Cardiac muscle cell (in vitro differentiated cells and primary cell): Measurements from ENCODE around the gene KIF25. TPM values are rescaled to one million over a fixed set of nuclear protein-coding genes. Genes with fewer than 3 reads are reported as not detected.

Experiments used
- DNase-seq, 2 donors: peaks; one replicate each; pipeline versions ENCODE4 v3.0.0 to v3.0.0-alpha.2; 2010 to 2017; ENCODE audit warnings: low read depth in 1 of 2, low spot score in 1 of 2
- H3K27ac ChIP-seq: fragments of 200-600 bp; sonication (generic); 2 replicates; pipeline ENCODE4 v1.5.1; 2016
- H3K27me3 ChIP-seq: fragments of 200-600 bp; sonication (generic); 2 replicates; pipeline ENCODE4 v1.6.0; 2016; ENCODE audit warnings: control low read depth
- H3K36me3 ChIP-seq: fragments of 200-600 bp; sonication (generic); 2 replicates; pipeline ENCODE4 v1.5.1; 2016; ENCODE audit warnings: control low read depth
- H3K4me1 ChIP-seq: fragments of 200-600 bp; sonication (generic); 2 replicates; pipeline ENCODE4 v1.8.1; 2017; ENCODE audit warnings: low read depth, mild to moderate bottlenecking, mixed run types
- H3K4me3 ChIP-seq: fragments of 200-600 bp; sonication (generic); 2 replicates; pipeline ENCODE4 v1.5.1; 2016; ENCODE audit warnings: mild to moderate bottlenecking
- H3K9me3 ChIP-seq: fragments of 200-600 bp; sonication (generic); 2 replicates; pipeline ENCODE4 v1.5.1; 2017; ENCODE audit warnings: low read depth, mild to moderate bottlenecking, control low read depth
- polyA plus RNA-seq: library from polyadenylated mRNA; unstranded; fragments of >200 nt; fragmentation: Nextera tagmentation; extraction: Ambion mirVana; gene quantifications from 2 replicates; pipeline ENCODE4 v1.2.1, GENCODE V29; 2016
- total RNA-seq: library from RNA; depleted of rRNA; stranded (reverse); fragments of >200 nt; gene quantifications from 2 replicates; pipeline ENCODE4 v1.2.3, GENCODE V29; 2016
- TF ChIP-seq, protein P1 (sequence below): IDR thresholded peaks from 2 replicates; pipeline ENCODE4 v1.5.1; 2012; ENCODE audit warnings: low read depth, mild to moderate bottlenecking, low read length

KIF25 gene
- total and polyA plus RNA-seq, 2 experiments from 2014 or later, result 0.40 to 1.6 TPM

GRCh38 chr6:168048724-168049025 lies 51.2 kb downstream of the KIF25 start:
- no peaks in the 10 kb centered on the region for H3K27me3 ChIP-seq
- no peak for DNase-seq
- no peaks in the 10 kb centered on the region for H3K4me1 ChIP-seq
- H3K36me3 ChIP-seq, result no peaks in the 10 kb centered on the region
- TF ChIP-seq, protein P1, sequence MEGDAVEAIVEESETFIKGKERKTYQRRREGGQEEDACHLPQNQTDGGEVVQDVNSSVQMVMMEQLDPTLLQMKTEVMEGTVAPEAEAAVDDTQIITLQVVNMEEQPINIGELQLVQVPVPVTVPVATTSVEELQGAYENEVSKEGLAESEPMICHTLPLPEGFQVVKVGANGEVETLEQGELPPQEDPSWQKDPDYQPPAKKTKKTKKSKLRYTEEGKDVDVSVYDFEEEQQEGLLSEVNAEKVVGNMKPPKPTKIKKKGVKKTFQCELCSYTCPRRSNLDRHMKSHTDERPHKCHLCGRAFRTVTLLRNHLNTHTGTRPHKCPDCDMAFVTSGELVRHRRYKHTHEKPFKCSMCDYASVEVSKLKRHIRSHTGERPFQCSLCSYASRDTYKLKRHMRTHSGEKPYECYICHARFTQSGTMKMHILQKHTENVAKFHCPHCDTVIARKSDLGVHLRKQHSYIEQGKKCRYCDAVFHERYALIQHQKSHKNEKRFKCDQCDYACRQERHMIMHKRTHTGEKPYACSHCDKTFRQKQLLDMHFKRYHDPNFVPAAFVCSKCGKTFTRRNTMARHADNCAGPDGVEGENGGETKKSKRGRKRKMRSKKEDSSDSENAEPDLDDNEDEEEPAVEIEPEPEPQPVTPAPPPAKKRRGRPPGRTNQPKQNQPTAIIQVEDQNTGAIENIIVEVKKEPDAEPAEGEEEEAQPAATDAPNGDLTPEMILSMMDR, result no peak
- no peak overlapping the region for H3K27ac ChIP-seq
- no peaks in the 10 kb centered on the region for H3K9me3 ChIP-seq
- no peak overlapping the region for H3K4me3 ChIP-seq

DNA sequence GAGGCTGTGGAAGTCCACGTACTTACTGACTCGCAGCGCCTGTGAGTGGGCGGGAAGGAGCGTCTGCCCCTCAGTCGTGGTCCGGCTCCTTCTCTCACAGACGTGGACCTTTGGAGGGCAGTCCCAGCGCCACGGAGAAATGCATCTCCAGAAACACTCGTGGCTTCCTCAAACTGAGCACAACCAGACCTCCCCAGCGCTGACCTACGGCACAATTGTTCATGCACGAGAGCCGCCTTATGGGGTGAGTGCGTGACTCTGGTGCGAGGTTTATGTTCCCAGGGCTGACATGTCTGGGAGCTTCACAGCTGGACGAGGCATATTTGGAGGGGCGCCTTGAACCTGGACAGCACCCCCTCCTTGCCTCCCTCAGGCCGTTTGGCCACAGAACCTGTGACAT lies 51.8 kb downstream of the KIF25 start:
- Histone ChIP-seq H3K4me3 (no peak overlapping the region), H3K36me3 (no peaks in the 10 kb centered on the region), H3K27me3 (no peaks in the 10 kb centered on the region), H3K9me3 (no peaks in the 10 kb centered on the region), H3K4me1 (no peaks in the 10 kb centered on the region), H3K27ac (no peak overlapping the region)
- TF ChIP-seq, protein P1, result no peak
- no peak for DNase-seq

DNA sequence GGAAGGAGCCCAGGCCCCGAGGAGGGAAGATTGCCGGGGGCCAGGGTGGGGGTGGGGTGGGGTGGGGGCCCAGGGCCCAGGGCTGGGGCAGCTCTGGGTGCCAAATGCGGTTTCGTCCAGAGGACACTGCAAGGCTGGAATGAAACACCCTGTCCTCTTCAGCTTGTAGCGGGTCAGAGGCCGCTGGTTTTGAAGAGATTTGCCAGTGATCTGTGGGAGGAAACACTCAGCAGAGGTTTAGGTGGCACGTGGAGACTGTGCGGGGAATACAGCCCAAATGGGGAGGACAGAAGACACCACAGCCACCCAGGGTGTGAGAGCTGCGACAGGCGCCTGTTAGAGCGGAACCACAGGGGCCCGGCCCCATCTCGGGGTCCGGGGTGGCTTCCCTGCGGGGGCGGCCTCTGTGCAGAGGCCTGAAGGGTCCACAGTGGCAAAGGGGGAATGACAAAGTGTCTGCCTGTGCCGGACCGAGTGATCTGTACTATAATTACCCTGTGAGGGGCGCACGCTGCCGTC lies 52.3 kb downstream of the KIF25 start:
- Histone ChIP-seq H3K27ac (no peak overlapping the region), H3K27me3 (no peaks in the 10 kb centered on the region), H3K4me3 (no peak overlapping the region), H3K4me1 (peaks cover 3% of the 10 kb centered on the region), H3K36me3 (no peaks in the 10 kb centered on the region), H3K9me3 (no peaks in the 10 kb centered on the region)
- no peak for DNase-seq
- TF ChIP-seq, protein P1, result no peak

GRCh38 chr6:168050225-168050880 lies 52.9 kb downstream of the KIF25 start:
- peaks cover 7% of the 10 kb centered on the region for H3K4me1 ChIP-seq
- no peaks in the 10 kb centered on the region for H3K9me3 ChIP-seq
- H3K27me3 ChIP-seq, result no peaks in the 10 kb centered on the region
- TF ChIP-seq, protein P1, result no peak
- no peaks in the 10 kb centered on the region for H3K36me3 ChIP-seq
- DNase-seq, result peak in 1 of 2 donors; percentile 12
- no peak overlapping the region for H3K27ac ChIP-seq
- H3K4me3 ChIP-seq, result no peak overlapping the region

DNA sequence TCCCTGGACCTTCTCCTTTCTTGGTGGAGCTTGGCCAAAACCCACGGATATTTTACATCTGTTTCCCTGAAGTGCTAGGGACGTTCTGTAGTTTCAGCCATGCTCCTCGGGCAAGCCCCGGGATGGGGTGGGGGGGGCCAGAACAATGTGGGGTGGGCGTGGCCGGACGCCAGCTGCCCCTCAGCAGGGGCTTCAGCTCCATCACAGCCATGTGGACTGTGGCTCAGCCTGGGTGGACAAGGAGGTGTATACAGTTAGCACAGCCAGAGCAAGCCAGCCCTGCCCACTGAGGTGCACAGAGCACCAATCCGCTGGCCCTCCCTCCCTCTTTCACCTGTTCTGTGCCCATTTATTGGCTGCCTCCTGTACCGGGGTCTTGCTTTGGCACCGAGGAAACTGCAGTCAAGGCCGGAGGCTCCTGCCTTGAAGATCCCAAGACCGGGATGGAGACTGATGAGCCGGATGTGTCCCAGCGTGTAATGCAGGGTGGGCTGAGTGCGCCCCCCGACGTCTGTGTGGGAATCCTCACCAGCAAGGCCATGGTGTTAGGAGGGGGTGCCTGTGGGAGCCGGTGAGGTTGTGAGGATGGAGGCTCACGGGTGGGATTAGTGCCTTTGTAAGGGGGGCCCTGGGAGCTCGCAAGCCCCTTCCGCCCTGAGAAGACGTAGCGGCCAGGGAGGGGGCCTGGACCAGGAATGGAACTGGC lies 53.6 kb downstream of the KIF25 start:
- Histone ChIP-seq H3K4me1 (peaks cover 7% of the 10 kb centered on the region), H3K36me3 (no peaks in the 10 kb centered on the region), H3K4me3 (no peak overlapping the region), H3K27me3 (no peaks in the 10 kb centered on the region), H3K27ac (no peak overlapping the region), H3K9me3 (no peaks in the 10 kb centered on the region)
- TF ChIP-seq, protein P1, result peak; percentile 35
- DNase-seq, result peak in 1 of 2 donors; percentile 56
